ENCODE results near the gene FSTL3. TPM values are rescaled to one million over a fixed set of nuclear protein-coding genes. Genes with fewer than 3 reads are reported as not detected.
A peak's percentile ranks its signal among the peaks of the same experiment; 100 is the strongest.

FSTL3 gene
- total RNA-seq, 2 donors from 2014 or later = 1.3 to 2.0 TPM

DNA sequence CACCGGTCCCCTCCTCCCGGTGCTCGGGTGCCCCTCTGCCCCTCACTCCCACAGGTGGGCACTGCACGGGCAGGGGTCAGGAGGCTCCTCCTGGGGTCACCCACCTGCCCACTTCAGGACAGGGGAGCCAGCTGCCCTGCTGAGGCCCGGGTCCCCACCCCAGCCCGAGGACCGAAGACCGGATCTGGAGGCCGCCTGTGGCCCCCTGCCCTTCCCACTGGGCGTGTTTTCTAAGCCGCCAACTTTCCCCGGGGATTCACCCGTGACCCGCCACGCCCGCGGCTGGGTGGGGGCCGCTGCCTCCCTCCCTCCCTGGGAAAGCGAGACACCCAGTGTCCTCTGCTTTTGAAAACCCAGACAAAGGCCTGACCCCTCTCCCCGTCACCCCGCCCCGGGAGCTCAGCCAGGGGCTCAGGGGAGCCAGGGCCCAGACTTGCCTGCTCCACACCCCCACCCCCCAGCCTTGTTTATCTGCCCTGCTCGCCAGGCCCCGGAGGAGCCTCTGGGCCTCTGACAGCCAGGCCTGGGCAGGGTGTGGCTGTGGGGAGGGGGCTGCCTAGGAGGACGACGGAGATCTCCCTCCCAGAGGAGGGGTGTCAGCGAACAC, 33.9 kb downstream of the FSTL3 start:
- H3K36me3 Mint-ChIP-seq (ENCODE audit: low read depth) = no peaks in the 10 kb centered on the region
- DNase-seq = no peak
- no peaks in the 10 kb centered on the region for H3K9me3 ChIP-seq (ENCODE audit: control insufficient read depth, low read length, poor library complexity, severe bottlenecking)
- no peak for ATAC-seq
- no peak overlapping the region for H3K27ac Mint-ChIP-seq
- peaks cover 23% of the 10 kb centered on the region for H3K27me3 Mint-ChIP-seq
- no peak overlapping the region for H3K4me3 Mint-ChIP-seq
- no peaks in the 10 kb centered on the region for H3K4me1 Mint-ChIP-seq

- DNase-seq (no peak), ATAC-seq (no peak)
- Mint-ChIP-seq H3K4me1 (no peaks in the 10 kb centered on the region), H3K36me3 (ENCODE audit: low read depth) (no peaks in the 10 kb centered on the region), H3K4me3 (peak overlapping the region; percentile 56), H3K27ac (no peak overlapping the region), H3K27me3 (peaks cover 29% of the 10 kb centered on the region)
- no peaks in the 10 kb centered on the region for H3K9me3 ChIP-seq (ENCODE audit: control insufficient read depth, low read length, poor library complexity, severe bottlenecking)
These were observed 34.6 kb downstream of the FSTL3 start for GRCh38 chr19:710767-711166.

GRCh38 chr19:711254-711653, 35.1 kb downstream of the FSTL3 start:
- ATAC-seq (no peak), DNase-seq (no peak)
- H3K4me1 Mint-ChIP-seq = no peaks in the 10 kb centered on the region
- no peaks in the 10 kb centered on the region for H3K36me3 Mint-ChIP-seq (ENCODE audit: low read depth)
- H3K4me3 Mint-ChIP-seq = no peak overlapping the region
- H3K9me3 ChIP-seq (ENCODE audit: control insufficient read depth, low read length, poor library complexity, severe bottlenecking) = no peaks in the 10 kb centered on the region
- peaks cover 33% of the 10 kb centered on the region for H3K27me3 Mint-ChIP-seq
- no peak overlapping the region for H3K27ac Mint-ChIP-seq

DNA sequence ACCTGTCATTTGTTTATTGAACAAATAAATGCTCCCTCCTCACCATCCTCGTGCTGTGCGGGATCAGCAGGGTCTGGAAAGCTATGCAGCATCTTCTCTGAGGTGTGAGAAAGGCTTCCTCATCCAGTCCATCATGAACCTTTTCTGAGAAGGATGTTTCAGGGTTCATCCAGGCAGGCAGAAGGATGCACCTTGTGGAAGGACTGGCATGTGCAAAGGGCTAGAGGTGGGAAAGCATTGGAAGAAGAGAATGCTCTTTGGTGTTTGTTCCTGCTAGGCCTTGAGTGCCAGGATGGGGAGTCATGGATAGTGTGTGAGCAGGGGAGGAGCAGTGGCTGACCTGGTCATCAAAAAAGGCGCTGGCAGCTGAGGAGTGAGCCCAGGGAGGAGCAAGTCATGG, 39.2 kb downstream of the FSTL3 start:
- H3K27me3 Mint-ChIP-seq = peaks cover 47% of the 10 kb centered on the region
- no peaks in the 10 kb centered on the region for H3K4me1 Mint-ChIP-seq
- ATAC-seq (no peak), DNase-seq (no peak)
- H3K4me3 Mint-ChIP-seq = no peak overlapping the region
- no peaks in the 10 kb centered on the region for H3K36me3 Mint-ChIP-seq (ENCODE audit: low read depth)
- H3K9me3 ChIP-seq (ENCODE audit: control insufficient read depth, low read length, poor library complexity, severe bottlenecking) = no peaks in the 10 kb centered on the region
- no peak overlapping the region for H3K27ac Mint-ChIP-seq

DNA sequence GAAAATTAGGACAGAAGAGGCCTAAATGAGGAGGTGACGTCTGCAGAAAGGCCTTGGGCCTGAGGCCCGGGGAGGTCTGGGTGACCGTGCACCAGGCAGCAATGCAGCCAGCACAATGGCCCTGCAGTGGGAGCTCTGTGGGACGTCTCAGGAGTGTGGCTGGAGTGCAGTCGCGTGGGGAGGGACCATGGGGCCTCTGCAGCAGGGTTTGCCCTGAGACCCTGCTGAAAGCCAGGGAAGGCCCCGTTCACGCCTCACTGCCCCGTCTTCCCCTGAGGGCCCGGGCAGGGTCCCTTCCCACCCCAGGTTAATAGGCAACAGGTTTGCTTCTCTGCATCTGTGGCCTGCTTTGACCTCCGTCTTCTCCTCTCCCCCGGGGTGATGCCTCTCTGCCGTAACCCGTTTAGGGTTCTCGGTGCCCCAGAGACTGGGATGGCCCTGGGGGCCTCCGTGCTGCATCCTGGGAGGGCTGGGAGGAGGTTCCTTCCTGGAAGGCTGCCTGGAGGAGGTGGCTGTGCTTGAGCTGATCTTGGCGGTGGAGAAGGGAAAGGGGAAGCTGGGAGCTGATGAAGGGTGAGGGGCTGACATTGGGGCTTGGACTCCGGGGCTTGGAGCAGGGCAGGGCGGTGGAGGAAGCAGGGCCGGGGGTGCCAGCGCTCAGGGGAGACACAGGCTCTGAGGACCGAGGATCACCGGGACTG, 42.2 kb downstream of the FSTL3 start:
- ATAC-seq (no peak), DNase-seq (no peak)
- Mint-ChIP-seq H3K4me1 (no peaks in the 10 kb centered on the region), H3K36me3 (ENCODE audit: low read depth) (no peaks in the 10 kb centered on the region), H3K27ac (no peak overlapping the region), H3K27me3 (peaks cover 35% of the 10 kb centered on the region), H3K4me3 (no peak overlapping the region)
- no peaks in the 10 kb centered on the region for H3K9me3 ChIP-seq (ENCODE audit: control insufficient read depth, low read length, poor library complexity, severe bottlenecking)

GRCh38 chr19:718991-719512, 42.9 kb downstream of the FSTL3 start:
- H3K4me3 Mint-ChIP-seq = no peak overlapping the region
- H3K9me3 ChIP-seq (ENCODE audit: control insufficient read depth, low read length, poor library complexity, severe bottlenecking) = no peaks in the 10 kb centered on the region

DNA sequence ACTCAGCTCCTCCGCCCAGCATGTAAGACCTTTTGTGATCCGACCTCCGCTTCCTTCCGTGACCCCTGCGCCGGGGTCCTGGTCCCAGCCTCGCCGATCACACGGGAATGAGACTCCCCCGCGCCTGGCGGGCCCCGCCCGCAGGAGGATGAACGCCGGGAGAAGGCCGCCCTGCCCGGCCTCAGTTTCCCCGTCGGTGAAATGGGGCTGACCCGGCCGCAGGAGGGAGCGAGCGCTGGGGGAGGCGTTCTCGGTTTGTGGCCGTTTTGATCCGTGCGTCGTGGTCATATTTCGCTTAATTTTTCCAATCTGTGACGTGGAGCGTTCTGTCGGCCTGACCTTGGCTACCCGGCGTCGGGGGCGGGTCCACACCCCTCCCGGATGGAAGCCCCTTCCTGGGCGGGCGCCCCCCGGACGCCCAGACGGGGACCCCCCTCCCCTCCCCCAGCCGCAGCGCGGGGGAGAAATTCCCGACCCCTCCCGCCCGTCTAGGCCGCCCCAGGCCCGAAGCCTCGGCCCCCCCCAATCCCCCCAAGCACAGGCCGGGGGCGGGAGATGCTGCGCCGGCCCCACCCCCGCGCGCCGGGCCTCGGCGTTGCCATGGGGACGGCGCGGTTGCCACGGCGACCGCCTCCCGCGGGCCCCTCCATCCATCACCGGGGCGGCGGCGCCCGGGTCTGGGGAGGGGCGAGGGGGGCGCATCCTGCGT, 43.6 kb downstream of the FSTL3 start:
- no peaks in the 10 kb centered on the region for H3K4me1 Mint-ChIP-seq
- H3K36me3 Mint-ChIP-seq (ENCODE audit: low read depth) = no peaks in the 10 kb centered on the region
- DNase-seq (no peak), ATAC-seq (no peak)
- no peaks in the 10 kb centered on the region for H3K9me3 ChIP-seq (ENCODE audit: control insufficient read depth, low read length, poor library complexity, severe bottlenecking)
- peaks cover 39% of the 10 kb centered on the region for H3K27me3 Mint-ChIP-seq
- H3K27ac Mint-ChIP-seq = no peak overlapping the region
- no peak overlapping the region for H3K4me3 Mint-ChIP-seq

More at GRCh38 chr19:718991-719512, 42.9 kb downstream of the FSTL3 start:
- ATAC-seq (no peak), DNase-seq (no peak)
- Mint-ChIP-seq H3K36me3 (ENCODE audit: low read depth) (no peaks in the 10 kb centered on the region), H3K27ac (no peak overlapping the region), H3K27me3 (peaks cover 39% of the 10 kb centered on the region), H3K4me1 (no peaks in the 10 kb centered on the region)

GRCh38 chr19:720345-721160, 44.4 kb downstream of the FSTL3 start:
- no peak overlapping the region for H3K4me3 Mint-ChIP-seq

DNA sequence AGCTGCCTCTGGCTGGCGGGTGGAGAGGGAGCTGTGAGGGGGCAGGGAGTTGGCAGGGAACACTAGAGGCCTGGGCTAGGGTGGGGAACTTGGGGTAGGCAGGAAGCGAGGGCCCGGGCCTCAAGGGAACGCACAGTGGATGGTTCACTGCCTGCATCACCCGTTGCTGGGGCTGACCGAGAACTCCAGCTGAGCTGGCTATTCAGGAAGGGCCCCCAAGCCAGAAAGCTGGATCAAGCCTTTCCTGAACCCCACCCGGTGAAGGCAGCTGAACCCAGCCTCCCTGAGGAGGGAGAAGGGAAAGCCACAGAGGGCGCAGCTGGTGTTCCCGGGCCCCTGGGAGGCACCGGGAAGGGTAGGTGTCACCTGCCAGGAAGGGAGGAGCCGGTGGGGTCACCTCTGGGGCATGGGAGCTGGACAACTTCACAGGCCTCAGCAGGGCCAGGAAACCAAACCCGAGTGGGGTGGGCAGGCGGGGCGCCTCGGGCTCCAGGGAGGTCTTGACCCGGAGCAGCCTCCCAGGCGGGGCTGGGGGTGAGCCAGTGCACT, 46.4 kb downstream of the FSTL3 start:
- DNase-seq (no peak), ATAC-seq (no peak)
- peaks cover 24% of the 10 kb centered on the region for H3K27me3 Mint-ChIP-seq
- no peak overlapping the region for H3K4me3 Mint-ChIP-seq
- no peaks in the 10 kb centered on the region for H3K36me3 Mint-ChIP-seq (ENCODE audit: low read depth)
- H3K4me1 Mint-ChIP-seq = no peaks in the 10 kb centered on the region
- no peaks in the 10 kb centered on the region for H3K9me3 ChIP-seq (ENCODE audit: control insufficient read depth, low read length, poor library complexity, severe bottlenecking)
- H3K27ac Mint-ChIP-seq = no peak overlapping the region

More at GRCh38 chr19:720345-721160, 44.4 kb downstream of the FSTL3 start:
- Mint-ChIP-seq H3K36me3 (ENCODE audit: low read depth) (no peaks in the 10 kb centered on the region), H3K4me1 (no peaks in the 10 kb centered on the region), H3K27me3 (peaks cover 35% of the 10 kb centered on the region), H3K27ac (no peak overlapping the region)
- DNase-seq (no peak), ATAC-seq (no peak)
- no peaks in the 10 kb centered on the region for H3K9me3 ChIP-seq (ENCODE audit: control insufficient read depth, low read length, poor library complexity, severe bottlenecking)

- Mint-ChIP-seq H3K4me3 (no peak overlapping the region), H3K4me1 (no peaks in the 10 kb centered on the region), H3K36me3 (ENCODE audit: low read depth) (no peaks in the 10 kb centered on the region), H3K27ac (no peak overlapping the region), H3K27me3 (peaks cover 18% of the 10 kb centered on the region)
- H3K9me3 ChIP-seq (ENCODE audit: control insufficient read depth, low read length, poor library complexity, severe bottlenecking) = no peaks in the 10 kb centered on the region
- DNase-seq (no peak), ATAC-seq (no peak)
These were observed 47.1 kb downstream of the FSTL3 start for GRCh38 chr19:723247-723646.

- Mint-ChIP-seq H3K27ac (no peak overlapping the region), H3K36me3 (ENCODE audit: low read depth) (no peaks in the 10 kb centered on the region), H3K27me3 (peaks cover 14% of the 10 kb centered on the region), H3K4me3 (no peak overlapping the region), H3K4me1 (no peaks in the 10 kb centered on the region)
- ATAC-seq (no peak), DNase-seq (no peak)
- H3K9me3 ChIP-seq (ENCODE audit: control insufficient read depth, low read length, poor library complexity, severe bottlenecking) = no peaks in the 10 kb centered on the region
These were observed 47.5 kb downstream of the FSTL3 start for GRCh38 chr19:723714-724113.

DNA sequence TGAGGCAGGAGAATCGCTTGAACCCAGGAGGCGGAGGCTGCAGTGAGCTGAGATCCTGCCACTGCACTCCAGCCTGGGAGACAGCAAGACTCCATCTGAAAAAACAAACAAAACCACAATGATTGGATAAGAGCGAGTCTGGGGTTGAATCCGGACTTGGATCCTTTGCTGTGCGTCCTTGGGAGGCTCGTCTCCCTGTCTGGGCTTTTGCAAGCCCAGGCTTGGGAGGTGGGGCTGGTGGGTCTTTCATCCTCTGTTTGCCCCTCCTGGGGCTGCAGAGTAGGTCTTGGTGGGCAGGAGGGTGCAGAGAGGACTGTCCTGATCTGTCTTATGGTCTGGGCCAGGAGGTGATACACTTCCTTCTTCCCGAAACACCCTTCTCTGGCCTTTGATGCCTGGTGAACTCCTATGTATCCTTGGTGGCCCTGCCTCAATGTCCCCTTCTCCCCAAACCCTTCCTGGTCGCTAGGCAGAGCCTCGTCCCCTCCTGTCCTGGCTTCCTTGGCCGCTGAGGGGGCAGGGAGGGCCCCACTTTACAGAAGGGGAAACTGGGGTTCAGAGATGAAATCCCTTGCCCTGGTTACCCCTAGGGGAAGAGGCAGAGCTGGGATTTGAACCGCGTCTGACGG, 49.4 kb downstream of the FSTL3 start:
- no peaks in the 10 kb centered on the region for H3K9me3 ChIP-seq (ENCODE audit: control insufficient read depth, low read length, poor library complexity, severe bottlenecking)
- Mint-ChIP-seq H3K4me1 (no peaks in the 10 kb centered on the region), H3K27me3 (peaks cover 14% of the 10 kb centered on the region), H3K36me3 (ENCODE audit: low read depth) (no peaks in the 10 kb centered on the region), H3K4me3 (no peak overlapping the region), H3K27ac (no peak overlapping the region)
- DNase-seq (no peak), ATAC-seq (no peak)
